ENCODE measurements around the gene NDUFAB1. TPM values are rescaled to one million over a fixed set of nuclear protein-coding genes. Genes with fewer than 3 reads are reported as not detected.
"Not testable (repeated sequence)": the region's sequence is repeated elsewhere in the genome, so short reads cannot be mapped to it uniquely, and the experiment has no call there.

Gene NDUFAB1
- total RNA-seq, 1 donor from 2014 or later = 122 TPM

GRCh38 chr16:23584186-23585076 lies 11.7 kb downstream of the NDUFAB1 start:
- Mint-ChIP-seq H3K4me3 (no peak overlapping the region), H3K27me3 (ENCODE audit: insufficient read depth, low read depth) (no peaks in the 10 kb centered on the region), H3K9me3 (no peaks in the 10 kb centered on the region), H3K27ac (no peak overlapping the region), H3K36me3 (peaks cover 16% of the 10 kb centered on the region), H3K4me1 (no peaks in the 10 kb centered on the region)
- H4K20me1 ChIP-seq (ENCODE audit: low read depth) = peaks cover 4% of the 10 kb centered on the region
- no peaks in the 10 kb centered on the region for H3K27me3 ChIP-seq
- H3K4me2 ChIP-seq = no peak overlapping the region
- H3K27ac ChIP-seq = no peak overlapping the region
- H3K79me2 ChIP-seq (ENCODE audit: low read depth) = peaks cover 28% of the 10 kb centered on the region
- H3K9ac ChIP-seq = no peak overlapping the region
- no peaks in the 10 kb centered on the region for H3K36me3 ChIP-seq
- H3K9me3 ChIP-seq (ENCODE audit: low read depth) = no peaks in the 10 kb centered on the region
- no peak overlapping the region for H3K4me3 ChIP-seq
- H2AFZ ChIP-seq (replicated peaks) = no peak overlapping the region
- H3F3A ChIP-seq (ENCODE audit: low read depth) = peaks cover 9% of the 10 kb centered on the region
- TF ChIP-seq CTCF (IDR thresholded peaks at IDR 0.05) = no peak
- no peak for TF ChIP-seq EZH2 (IDR thresholded peaks at IDR 0.05)
- TF ChIP-seq EZH2phosphoT487 (IDR thresholded peaks at IDR 0.05) = no peak
- H3K4me1 ChIP-seq = no peaks in the 10 kb centered on the region
- DNase-seq (ENCODE audit: low spot score) = no peak

- H3F3A ChIP-seq (ENCODE audit: low read depth); H3K36me3 ChIP-seq; H3K9ac ChIP-seq; H3K4me1 Mint-ChIP-seq; H2AFZ ChIP-seq (replicated peaks); DNase-seq (ENCODE audit: low spot score); H3K27me3 Mint-ChIP-seq (ENCODE audit: insufficient read depth, low read depth); H3K27ac Mint-ChIP-seq; H3K27me3 ChIP-seq; H3K4me3 Mint-ChIP-seq; H3K9me3 Mint-ChIP-seq; H3K4me1 ChIP-seq; H3K9me3 ChIP-seq (ENCODE audit: low read depth); H3K27ac ChIP-seq; H3K4me3 ChIP-seq; H4K20me1 ChIP-seq (ENCODE audit: low read depth); H3K4me2 ChIP-seq: not testable (repeated sequence)
- H3K36me3 Mint-ChIP-seq = peaks cover 15% of the 10 kb centered on the region
- H3K79me2 ChIP-seq (ENCODE audit: low read depth) = peaks cover 16% of the 10 kb centered on the region
Observed at GRCh38 chr16:23583271-23583670, 12.8 kb downstream of the NDUFAB1 start.

- H3K4me3 ChIP-seq = no peak overlapping the region
- no peaks in the 10 kb centered on the region for H3K27me3 Mint-ChIP-seq (ENCODE audit: insufficient read depth, low read depth)
- H3K79me2 ChIP-seq (ENCODE audit: low read depth) = peaks cover 1% of the 10 kb centered on the region
- H4K20me1 ChIP-seq (ENCODE audit: low read depth) = peaks cover 4% of the 10 kb centered on the region
- H3K9ac ChIP-seq = no peak overlapping the region
- H3K36me3 ChIP-seq = no peaks in the 10 kb centered on the region
- H3K9me3 ChIP-seq (ENCODE audit: low read depth) = no peaks in the 10 kb centered on the region
- H3K27ac ChIP-seq = no peak overlapping the region
- H3K4me3 Mint-ChIP-seq = no peak overlapping the region
- H2AFZ ChIP-seq (replicated peaks) = no peak overlapping the region
- H3K4me1 Mint-ChIP-seq = no peaks in the 10 kb centered on the region
- H3K27me3 ChIP-seq = no peaks in the 10 kb centered on the region
- H3K4me2 ChIP-seq = no peak overlapping the region
- no peaks in the 10 kb centered on the region for H3K9me3 Mint-ChIP-seq
- peaks cover 13% of the 10 kb centered on the region for H3K36me3 Mint-ChIP-seq
- H3F3A ChIP-seq (ENCODE audit: low read depth) = peaks cover 9% of the 10 kb centered on the region
- no peaks in the 10 kb centered on the region for H3K4me1 ChIP-seq
- no peak overlapping the region for H3K27ac Mint-ChIP-seq
- TF ChIP-seq CTCF (IDR thresholded peaks at IDR 0.05) (no peak), EZH2 (IDR thresholded peaks at IDR 0.05) (no peak), EZH2phosphoT487 (IDR thresholded peaks at IDR 0.05) (no peak)
- DNase-seq (ENCODE audit: low spot score) = no peak
Observed at GRCh38 chr16:23581764-23582163, 14.4 kb downstream of the NDUFAB1 start.

GRCh38 chr16:23580391-23580790 lies 15.7 kb downstream of the NDUFAB1 start:
- H3K27me3 ChIP-seq = no peaks in the 10 kb centered on the region
- no peak for DNase-seq (ENCODE audit: low spot score)
- no peak overlapping the region for H3K9ac ChIP-seq
- Mint-ChIP-seq H3K4me1 (no peaks in the 10 kb centered on the region), H3K27ac (no peak overlapping the region), H3K4me3 (no peak overlapping the region), H3K9me3 (no peaks in the 10 kb centered on the region), H3K27me3 (ENCODE audit: insufficient read depth, low read depth) (no peaks in the 10 kb centered on the region), H3K36me3 (peaks cover 12% of the 10 kb centered on the region)
- no peak overlapping the region for H3K4me2 ChIP-seq
- H3K4me1 ChIP-seq = no peaks in the 10 kb centered on the region
- no peak overlapping the region for H3K4me3 ChIP-seq
- no peaks in the 10 kb centered on the region for H3K36me3 ChIP-seq
- no peaks in the 10 kb centered on the region for H3K9me3 ChIP-seq (ENCODE audit: low read depth)
- H4K20me1 ChIP-seq (ENCODE audit: low read depth) = peaks cover 4% of the 10 kb centered on the region
- H3K27ac ChIP-seq = no peak overlapping the region
- H3K79me2 ChIP-seq (ENCODE audit: low read depth) = no peaks in the 10 kb centered on the region
- H2AFZ ChIP-seq (replicated peaks) = no peak overlapping the region
- TF ChIP-seq EZH2 (IDR thresholded peaks at IDR 0.05) = no peak
- TF ChIP-seq EZH2phosphoT487 (IDR thresholded peaks at IDR 0.05) = no peak
- TF ChIP-seq CTCF (IDR thresholded peaks at IDR 0.05) = no peak
- peaks cover 9% of the 10 kb centered on the region for H3F3A ChIP-seq (ENCODE audit: low read depth)

All from neural progenitor cell (in vitro differentiated cells).